GM19395 (cell line): ENCODE results near the gene RPS5.
"Not testable (repeated sequence)": the region's sequence is repeated elsewhere in the genome, so short reads cannot be mapped to it uniquely, and the experiment has no call there.

Experiments
- ATAC-seq: cut with Tn5 transposase; IDR thresholded peaks from one replicate; pipeline ENCODE4 v1.9.1; 2021; ENCODE audit warnings: mild to moderate bottlenecking, moderate library complexity; ENCODE audit not compliant: unreplicated experiment

The RPS5 gene

DNA sequence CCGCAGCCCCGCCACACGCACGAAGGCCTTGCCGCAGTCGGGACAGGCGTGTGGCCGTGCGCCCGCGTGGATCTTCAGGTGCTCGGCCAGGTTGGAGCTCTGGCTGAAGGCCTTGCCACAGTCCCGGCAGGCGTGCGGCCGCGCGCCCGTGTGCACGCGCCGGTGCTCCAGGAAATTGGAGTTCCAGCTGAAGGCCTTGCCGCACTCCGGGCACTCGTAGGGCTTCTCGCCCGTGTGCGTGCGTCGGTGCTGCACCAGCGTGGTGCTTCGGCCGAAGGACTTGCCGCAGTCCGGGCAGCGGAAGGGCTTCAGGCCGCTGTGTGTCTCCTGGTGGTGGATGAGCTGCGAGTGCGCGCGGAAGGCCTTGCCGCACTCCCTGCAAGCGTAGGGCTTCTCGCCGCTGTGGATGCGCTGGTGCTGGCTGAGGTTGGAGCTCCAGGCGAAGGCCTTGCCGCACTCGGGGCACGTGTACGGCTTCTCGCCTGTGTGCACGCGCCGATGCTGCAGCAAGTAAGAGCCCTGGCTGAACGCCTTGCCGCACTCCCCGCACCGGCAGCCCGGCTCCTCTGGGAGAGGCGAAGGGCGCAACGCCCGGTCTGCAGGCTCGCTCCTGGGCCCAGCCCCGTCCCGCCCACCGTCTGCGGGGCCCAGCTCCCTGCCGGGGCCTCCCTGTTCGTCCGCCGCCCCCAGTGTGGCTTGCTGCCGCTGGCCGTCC, 30.1 kb upstream of the RPS5 start:
- no peak for ATAC-seq

DNA sequence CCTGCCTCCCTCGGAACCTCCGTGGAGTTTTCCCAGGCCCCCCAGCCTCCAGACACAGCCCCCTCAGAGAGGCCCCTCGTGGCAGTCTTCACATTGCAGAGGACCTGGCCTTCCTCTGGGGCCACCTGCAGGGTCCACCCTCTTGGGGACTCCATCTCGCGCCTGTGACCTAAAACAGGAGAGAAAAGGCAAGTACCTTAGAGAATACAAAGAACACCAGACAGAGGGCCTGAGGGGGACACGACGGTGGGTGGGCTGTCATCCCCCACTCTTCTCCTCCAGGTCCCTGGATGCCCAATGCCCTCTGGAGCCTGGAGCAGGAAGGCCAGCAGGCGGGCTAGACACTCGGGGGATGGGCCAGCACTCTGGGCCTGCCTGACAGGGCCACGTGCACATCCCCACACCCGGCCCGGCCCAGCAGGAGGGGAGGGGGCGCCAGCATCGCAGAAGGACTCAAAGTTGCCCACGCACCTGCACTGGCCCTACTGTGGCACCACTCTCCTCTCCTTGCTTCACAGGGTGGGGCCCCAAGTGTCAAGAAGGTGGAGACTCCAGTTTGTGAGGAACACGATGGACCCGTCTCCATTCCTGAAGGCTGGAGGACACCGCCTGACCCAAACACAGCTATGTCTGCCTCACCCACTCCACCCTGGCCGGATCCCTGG, 29.5 kb upstream of the RPS5 start:
- no peak for ATAC-seq

DNA sequence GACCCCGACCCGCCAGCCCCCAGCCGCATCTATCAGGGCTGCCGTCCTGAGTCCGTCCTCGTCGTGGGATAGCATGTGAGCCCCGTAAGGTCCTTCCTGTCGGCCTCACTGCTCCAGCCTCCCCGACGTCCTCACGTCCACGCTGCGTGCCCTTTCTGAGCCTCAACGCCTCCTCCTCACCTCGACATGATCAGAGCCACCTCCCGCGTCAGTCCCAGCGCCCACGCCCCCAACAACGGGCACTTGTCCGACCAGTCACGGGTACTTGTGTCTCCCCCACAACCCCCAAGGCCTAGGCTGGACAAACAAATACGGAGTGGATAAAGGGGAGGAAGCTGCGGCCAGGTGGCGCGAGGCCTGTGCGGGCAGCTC, 25.2 kb upstream of the RPS5 start:
- ATAC-seq: peak; percentile 21

DNA sequence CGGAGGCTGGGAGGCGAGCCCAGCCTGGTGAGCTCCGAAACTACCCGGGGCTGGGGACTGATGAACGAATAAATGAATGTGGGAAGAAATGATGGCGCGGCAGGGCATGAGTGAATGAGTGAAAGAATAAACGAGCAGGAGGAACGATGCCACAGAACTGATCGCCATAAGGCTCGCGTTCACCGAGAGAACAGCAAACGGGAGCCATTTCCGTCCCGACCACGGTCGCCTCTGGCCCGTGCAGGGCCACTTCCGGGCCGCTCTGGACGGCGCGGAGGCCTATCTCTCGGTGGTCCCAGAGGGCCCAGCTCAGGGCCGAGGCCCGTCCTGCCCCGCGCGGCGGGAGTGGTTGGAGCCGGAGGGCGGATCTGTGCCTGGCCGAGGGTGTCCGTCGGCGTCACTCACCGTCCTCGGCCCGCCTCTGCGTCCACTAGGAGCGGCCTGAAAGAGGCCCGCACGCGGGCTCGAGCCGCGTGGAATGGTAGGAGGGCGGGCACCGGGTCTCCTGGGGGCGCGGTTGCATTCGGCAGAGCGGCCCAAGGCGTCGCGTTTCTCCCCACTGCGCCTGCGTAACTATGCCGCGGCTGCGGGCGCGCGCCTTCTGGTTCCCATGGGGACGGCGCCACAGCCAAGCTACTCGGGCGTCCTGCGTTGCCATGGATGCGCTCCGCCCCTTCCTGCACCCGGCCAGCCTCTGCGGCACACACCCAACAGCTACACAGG, 24.6 kb upstream of the RPS5 start, which contains the start of gene ZNF497:
TSS of gene ZNF497 (minus strand) at position 480 of the 723 bp plus-strand sequence. CDS start 5,116 bp downstream, outside the sequence.
- ATAC-seq: peak; percentile 89

DNA sequence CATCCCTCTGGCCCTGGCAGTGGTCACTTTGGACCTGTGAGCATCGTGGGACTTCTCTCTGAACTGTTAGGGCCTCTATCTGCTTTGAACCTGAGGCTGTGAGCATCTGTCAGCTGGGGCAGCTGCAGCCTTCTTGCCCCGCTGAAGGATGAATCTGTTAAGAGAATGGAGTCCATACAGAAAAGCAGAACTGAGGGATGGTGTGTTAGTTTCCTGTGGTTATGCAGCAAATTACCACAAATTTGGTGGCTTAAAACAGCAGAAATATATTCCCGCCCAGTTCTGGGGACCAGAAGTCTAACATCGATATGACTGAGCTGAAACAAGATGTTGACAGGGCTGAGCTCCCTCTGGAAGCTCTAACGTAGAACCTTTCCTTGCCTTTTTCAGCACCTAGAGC, 22.9 kb upstream of the RPS5 start:
- no peak for ATAC-seq

DNA sequence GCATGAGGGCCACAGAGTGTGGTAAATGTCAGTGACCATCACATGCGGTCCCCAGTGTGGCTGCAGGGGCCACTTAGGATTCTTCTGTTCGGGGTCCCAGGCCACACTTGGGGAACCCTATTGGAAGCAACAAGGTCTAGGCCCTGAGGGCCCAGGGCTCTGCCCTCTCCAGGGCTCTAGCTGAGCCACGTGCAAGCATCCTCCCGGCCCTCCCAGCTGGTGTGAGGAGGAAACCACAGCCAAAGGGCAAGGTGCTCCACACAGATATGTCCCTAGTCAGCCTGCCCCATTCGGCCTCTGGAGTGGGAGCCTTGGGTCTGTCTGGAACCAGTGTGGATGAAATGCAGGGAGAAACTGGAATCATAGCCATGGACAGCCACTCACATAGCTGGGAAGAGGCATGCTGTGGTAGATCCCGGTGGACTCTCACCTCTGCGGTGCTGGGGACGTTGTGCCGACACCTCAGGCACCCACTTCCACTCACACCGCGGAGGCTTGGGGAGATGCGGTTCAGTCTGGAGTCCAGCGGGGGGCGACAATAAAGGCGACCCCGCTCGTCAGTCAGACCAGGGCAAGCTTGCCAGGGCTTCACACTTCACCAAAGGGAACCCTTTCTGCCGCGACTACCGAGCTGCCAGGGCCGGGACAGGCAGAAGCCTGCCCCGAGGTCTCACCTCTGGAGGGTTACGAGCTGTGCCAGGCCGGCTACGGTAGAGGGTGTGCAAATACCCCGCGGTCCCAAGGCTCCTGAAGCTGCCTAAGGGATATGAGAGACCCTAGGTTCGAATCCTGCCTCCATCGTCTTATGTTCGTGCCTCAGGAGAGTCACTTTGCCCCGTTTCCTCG, 20.3 kb upstream of the RPS5 start:
- ATAC-seq: no peak

DNA sequence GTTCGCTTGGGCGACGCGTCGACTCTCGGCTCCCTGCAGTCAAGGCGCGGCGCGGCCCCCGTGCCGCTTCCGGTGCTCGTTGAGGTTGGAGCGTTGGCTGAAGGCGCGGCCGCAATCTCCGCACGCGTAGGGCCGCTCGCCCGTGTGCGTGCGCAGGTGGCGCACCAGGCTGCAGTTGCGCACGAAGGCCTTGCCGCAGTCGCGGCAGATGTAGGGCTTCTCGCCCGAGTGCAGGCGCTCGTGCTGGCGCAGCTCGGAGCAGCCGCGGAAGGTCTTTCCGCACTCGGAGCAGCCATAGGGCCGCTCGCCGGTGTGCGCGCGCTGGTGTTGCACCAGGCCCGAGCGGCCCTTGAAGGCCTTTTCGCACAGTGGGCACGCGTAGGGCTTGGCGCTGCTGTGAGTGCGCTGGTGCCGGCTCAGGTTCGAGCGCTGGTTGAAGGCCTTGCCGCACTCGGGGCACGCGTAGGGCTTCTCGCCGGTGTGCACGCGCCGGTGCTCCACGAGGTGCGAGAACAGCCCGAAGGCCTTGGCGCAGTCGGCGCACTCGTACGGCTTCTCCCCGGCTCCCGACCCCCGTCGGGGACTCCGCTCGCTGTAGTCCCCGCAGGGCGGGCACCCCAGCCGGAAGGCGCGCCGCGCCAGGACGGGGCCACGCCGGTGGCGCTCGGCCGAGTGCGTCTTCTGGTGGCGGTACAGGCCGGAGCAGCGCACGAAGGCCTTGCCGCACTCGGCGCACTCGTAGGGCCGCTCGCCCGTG, 19.2 kb upstream of the RPS5 start:
- ATAC-seq: no peak

DNA sequence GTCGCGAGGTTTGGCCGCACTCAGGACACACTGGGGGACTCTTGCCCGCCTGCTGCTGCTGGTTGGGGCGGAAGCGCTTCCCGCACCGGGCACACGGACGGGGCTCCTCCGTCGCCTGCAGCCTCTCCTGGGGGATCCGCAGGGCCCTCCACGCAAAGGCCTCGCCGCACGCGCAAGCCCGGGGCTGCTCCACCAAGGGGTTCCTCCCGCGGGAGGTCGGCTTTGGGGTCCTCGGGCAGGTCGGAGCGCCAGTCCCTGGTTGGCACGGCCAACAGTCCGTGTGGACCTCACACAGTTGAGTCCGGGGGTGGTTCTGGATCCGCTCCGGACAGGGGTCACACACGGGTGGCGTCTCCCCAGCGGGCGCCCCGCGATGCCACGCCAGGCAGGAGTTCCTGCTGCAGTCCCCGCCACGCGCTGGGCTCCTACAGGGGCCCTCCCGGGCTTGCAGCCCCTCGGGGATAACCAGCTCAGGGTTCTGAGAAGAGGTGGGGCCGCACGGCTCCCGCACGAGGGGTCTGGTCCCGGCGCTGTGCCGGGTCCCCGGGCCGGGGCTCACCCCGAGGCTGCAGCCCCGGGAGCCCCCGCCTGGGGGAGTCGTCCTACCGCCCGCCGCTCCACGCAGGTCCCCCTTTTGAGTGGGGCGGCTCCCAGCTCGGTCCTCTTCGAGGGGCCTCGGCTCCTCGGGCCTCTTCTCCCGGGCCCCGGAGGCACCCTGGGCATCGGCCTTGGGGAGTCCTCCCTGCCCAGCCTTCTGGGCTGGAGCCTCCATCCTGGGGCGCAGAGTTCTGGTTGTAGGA, 18.3 kb upstream of the RPS5 start:
- no peak for ATAC-seq

DNA sequence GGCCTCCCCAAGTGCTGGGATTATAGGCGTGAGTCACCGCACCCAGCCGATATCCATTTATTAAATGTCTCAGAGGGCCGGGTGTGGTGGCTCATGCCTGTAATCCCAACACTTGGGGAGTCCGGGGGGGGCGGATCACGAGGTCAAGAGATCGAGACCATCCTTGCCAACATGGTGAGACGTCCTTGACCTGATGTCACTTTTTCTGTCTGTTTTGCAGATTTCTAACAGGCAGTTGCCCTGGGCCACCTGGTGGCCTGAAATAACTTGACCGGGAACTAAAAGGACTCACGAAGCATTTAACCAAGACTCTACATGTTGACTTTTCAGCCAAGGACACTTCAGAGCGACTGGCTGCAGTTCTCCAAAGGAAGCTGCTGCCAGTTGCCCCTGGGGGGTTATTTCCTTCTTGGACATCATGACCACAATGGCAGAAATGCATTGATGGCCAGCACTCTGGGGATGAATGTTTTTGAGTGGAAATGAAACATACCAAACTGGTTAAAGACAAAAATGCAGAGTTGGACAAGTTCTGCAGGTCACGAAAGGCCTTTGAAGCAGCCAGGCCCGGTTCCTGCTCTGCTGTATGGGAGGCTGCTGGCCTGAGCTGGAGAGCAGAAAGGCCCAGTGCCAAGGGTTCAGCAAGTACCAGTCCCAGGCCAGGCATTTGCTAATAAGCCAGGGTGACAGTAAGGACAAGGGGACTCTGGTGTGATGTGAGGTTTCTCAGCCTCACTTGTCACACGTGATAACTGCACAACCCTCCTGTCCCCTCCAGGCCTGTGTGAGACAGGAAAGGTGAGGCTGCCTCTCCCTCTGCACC, 14.5 kb upstream of the RPS5 start:
- ATAC-seq: no peak

DNA sequence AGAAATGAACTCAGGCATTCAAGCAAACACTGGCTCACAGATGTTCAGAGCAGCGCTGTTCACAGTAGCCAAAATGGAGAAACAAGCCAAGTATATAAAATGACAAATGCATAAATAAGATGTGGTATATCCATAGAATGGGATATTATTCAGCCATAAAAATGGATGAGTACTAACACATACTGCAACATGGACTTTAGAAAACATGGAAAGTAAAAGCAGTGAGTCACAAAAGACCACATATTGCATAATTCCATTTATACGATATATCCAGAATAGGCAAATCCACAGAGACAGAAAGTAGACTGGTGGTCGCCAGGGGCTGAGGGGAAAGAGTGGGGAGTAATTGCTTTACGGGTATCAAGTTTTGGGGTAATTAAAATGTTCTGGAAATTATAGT, 12.9 kb upstream of the RPS5 start:
- no peak for ATAC-seq

DNA sequence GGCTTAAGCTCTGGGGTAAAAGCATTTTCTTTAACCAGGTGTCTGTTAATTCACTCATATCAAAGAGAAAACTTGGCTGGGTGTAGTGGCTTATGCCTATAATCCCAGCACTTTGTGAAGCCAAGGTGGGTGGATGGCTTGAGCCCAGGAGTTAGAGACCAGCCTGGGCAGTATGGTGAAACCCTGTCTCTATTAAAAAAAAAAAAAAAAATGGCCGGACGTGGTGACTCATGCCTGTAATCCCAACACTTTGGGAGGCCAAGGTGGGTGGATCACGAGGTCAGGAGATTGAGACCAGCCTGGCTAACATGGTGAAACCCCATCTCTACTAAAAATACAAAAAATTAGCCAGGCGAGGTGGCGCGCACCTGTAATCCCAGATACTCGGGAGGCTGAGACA, 10.3 kb upstream of the RPS5 start:
- ATAC-seq: not testable (repeated sequence)

DNA sequence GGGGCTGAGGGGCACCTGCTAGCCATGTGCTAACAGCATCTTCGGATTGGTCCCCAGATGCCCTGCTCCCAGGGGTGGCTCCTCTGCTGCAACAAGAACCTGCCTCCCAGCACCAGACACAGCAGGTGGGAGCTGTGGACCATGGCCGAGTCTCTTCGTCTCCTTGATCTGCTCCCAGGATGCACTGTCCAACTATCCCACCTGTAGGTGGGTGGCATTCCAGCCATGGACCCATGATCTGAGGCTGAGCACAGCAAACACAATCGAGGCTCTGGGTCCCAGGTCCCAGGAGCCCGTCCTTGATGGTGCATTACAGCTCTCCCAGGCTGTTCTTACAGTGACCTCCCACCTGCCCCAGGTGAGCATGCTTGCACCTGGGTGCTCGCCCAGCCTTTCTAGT, 7.8 kb upstream of the RPS5 start:
- ATAC-seq: no peak

DNA sequence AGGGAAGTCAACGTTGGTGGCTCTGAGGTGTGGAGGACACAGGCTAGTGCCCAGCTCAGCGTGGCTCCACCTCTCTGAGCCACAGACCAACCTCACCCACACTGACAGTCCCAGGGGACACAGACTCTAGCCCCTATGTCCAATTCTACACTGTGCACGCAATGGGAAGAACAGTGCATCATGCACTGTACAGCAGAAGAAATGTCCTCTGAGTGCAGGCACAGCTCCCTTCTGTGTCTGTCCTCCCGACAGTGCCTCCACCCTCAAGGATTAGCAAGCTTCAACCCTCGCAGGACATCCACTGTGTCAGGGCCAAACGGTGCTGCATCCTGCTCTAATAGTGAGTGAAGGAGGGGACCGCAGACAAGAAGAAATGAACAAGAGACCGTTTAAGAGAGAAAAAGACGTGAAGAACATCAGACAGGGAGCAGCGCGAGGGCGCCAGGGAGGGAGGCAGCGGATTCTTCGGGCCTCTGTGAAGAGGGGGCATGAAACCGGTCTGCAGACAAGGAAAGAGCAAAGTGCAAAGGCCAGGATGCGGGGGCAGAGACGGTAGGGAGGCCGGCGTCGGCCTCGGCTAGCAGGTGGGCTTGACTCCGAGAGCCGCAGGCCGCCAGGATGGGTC, 6.9 kb upstream of the RPS5 start:
- no peak for ATAC-seq

DNA sequence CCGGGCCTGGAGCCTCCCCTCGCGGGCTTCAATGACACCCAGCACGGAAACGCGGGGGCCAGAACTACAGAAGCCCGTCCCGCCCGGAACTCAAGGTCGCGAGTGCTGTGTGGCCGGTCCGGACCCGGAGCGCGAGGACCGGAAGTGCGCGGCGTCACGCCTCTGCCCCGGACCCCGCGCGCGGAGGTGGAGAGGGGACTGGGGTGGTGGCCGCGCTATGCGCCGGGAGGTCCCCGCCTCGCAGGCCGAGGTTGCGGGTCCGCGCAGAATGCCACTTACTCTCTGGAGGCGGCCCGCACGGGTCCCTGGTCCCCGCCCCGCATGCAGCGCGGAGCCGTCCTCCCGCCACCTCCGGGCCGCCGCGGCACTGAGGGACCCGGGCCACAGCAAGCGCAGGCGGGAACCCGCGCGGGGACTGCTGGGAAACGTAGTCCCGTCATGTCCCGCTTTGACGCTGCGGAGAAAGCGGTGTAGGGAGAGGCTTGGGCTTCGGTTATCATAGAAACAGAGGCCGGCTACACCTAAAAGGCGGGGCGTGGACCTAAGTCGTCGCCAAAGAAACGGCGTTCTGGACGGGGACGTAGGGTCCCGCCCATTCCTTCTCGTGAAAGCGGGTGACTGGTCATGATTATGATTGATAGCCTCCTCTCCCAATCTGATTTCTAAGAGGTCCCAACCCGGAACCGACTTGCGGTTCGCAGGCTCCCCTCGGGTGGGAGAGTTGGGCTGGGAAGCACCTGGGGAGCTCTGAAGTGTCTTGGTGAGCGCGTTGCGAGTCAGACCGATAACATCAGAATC, 6.2 kb upstream of the RPS5 start, which contains the start of gene ZNF837:
TSS of gene ZNF837 (minus strand) at position 369 of the 798 bp plus-strand sequence. CDS start 11,698 bp downstream, outside the sequence.
- peak; percentile 83 for ATAC-seq

DNA sequence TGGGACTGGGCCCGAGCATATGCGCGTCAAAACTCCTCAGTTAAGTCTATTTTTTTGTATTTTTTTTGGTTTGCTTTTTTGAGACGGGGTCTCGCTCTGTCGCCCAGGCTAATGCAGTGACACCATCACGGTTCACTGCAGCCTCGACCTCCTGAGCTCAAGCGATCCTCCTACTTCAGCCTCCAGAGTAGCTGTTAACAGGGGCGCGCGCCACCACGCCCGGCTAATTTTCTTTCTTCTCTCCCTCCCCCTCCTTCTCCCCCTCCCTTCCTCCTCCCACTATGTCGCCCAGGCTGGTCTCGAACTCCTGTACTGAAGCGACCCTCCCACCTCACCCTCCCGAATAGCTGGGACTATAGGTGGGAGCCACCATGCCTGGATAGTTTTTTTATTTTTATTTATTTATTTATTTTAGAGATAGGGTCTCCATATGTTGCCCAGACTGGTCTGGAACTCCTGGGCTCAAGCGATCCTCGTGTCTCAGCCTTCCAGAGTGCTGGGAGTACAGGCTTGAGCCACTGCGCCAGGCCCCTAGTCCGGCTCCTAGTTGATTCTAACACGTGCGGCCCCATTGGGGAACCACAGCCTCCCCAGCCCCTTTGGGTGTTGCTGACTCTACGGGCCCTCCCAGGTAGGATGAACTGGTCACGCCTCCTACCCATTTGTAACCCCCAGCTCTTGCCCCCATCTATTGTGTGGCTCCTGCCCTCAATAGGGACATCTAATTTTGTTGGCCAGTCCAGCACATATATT, 5.4 kb upstream of the RPS5 start:
- no peak for ATAC-seq

DNA sequence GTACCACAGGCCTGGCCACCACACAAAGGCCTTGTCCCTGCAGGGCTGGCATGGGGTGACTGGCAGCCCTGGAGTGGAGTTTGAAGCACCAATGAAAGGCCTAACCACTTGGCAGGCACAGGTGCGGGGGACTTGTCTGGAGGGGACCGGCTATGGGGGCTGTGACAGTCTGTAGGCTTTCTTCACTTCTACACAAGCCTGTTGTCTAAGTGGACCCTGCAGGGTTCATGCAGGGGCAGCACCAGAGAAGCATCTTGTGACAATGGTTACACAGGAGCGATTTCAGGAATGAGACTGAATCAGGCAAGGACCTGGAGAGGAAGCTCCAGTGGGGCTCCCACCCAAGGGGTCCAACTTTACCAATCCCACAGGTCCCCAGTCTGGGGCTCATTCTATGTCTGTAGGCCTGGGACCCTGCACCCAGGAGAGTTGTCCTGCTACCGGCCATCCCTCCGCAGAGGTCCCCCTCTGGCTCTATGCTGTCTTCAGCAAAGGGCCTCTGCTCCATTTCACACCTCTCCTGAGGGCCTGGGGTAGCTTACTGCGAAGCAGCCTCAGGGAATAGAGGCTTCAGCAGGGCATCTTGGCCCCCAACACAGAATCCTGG, 4.0 kb upstream of the RPS5 start:
- no peak for ATAC-seq
